UCSD-AML1 (cell line): Measurements from ENCODE around the gene TMEM116.
"Not testable (repeated sequence)": the region's sequence is repeated elsewhere in the genome, so short reads cannot be mapped to it uniquely, and the experiment has no call there.

Source experiments
- DNase-seq: peaks from one replicate; lab custom pipeline; 2025; ENCODE audit not compliant: unreplicated experiment; lab: John Stamatoyannopoulos, UW

TMEM116 gene

GRCh38 chr12:112012775-112013600, at the start of gene TMEM116, which contains the start of gene ERP29:
TSS of gene TMEM116 (minus strand) at chr12:112013165. CDS start at chr12:112005270, 7,895 bp downstream.
TSS of gene ERP29 (plus strand) at chr12:112013426. CDS start at chr12:112013466, 40 bp downstream.
- peak; percentile 100 for DNase-seq

- no peak for DNase-seq
Observed at GRCh38 chr12:112061137-112061536, 48.2 kb upstream of the TMEM116 start.

- no peak for DNase-seq
Observed at GRCh38 chr12:112049351-112049750, 36.4 kb upstream of the TMEM116 start.

GRCh38 chr12:112046003-112046402, 33.0 kb upstream of the TMEM116 start:
- no peak for DNase-seq

GRCh38 chr12:112036614-112037013, 23.6 kb upstream of the TMEM116 start:
- not testable (repeated sequence) for DNase-seq

GRCh38 chr12:112035219-112035785, 22.3 kb upstream of the TMEM116 start:
- DNase-seq: no peak

GRCh38 chr12:112032292-112032691, 19.3 kb upstream of the TMEM116 start:
- no peak for DNase-seq

- no peak for DNase-seq
Observed at GRCh38 chr12:112031472-112031871, 18.5 kb upstream of the TMEM116 start.

- DNase-seq: no peak
Observed at GRCh38 chr12:112029301-112029700, 16.3 kb upstream of the TMEM116 start.

GRCh38 chr12:112025808-112026375, 12.9 kb upstream of the TMEM116 start:
- DNase-seq: no peak

GRCh38 chr12:112023759-112024396, 10.9 kb upstream of the TMEM116 start:
- DNase-seq: no peak

GRCh38 chr12:112022241-112023016, 9.5 kb upstream of the TMEM116 start:
- DNase-seq: no peak

- no peak for DNase-seq
Observed at GRCh38 chr12:112020947-112021457, 8.0 kb upstream of the TMEM116 start.

GRCh38 chr12:112018571-112019237, 5.7 kb upstream of the TMEM116 start:
- no peak for DNase-seq

GRCh38 chr12:112017041-112017440, 4.1 kb upstream of the TMEM116 start:
- no peak for DNase-seq

GRCh38 chr12:112015938-112016337, 3.0 kb upstream of the TMEM116 start:
- no peak for DNase-seq

- peak; percentile 72 for DNase-seq
Observed at GRCh38 chr12:112013601-112014402, 837 bp upstream of the TMEM116 start.

GRCh38 chr12:112011685-112012084, 1.3 kb downstream of the TMEM116 start:
- no peak for DNase-seq
